ENCODE results near the gene CRABP2. TPM values are rescaled to one million over a fixed set of nuclear protein-coding genes. Genes with fewer than 3 reads are reported as not detected.

CRABP2 gene
- total and polyA plus RNA-seq, 2 experiments from 2014 or later, result 45.9 to 137 TPM

GRCh38 chr1:156659661-156659987, 45.8 kb downstream of the CRABP2 start:
- H3F3A ChIP-seq (replicated peaks; ENCODE audit: low read depth), result peaks cover 24% of the 10 kb centered on the region; the same call in 1 of the 2 replicates
- no peaks in the 10 kb centered on the region for H3K79me2 ChIP-seq (replicated peaks; ENCODE audit: insufficient read depth)
- H3K4me1 ChIP-seq (ENCODE audit: insufficient read depth), result peaks cover 61% of the 10 kb centered on the region
- Mint-ChIP-seq H3K9me3 (no peaks in the 10 kb centered on the region; the same call in 1 of the 3 replicates), H3K36me3 (ENCODE audit: low read depth) (peaks cover 2% of the 10 kb centered on the region; the same call in 1 of the 3 replicates), H3K27ac (no peak overlapping the region), H3K4me1 (peaks cover 73% of the 10 kb centered on the region), H3K4me3 (no peak overlapping the region; the same call in 2 of the 3 replicates), H3K27me3 (ENCODE audit: insufficient read depth, low read depth, poor library complexity) (peaks cover 50% of the 10 kb centered on the region)
- H3K4me3 ChIP-seq, result no peak overlapping the region
- DNase-seq (ENCODE audit: low spot score) (no peak), ATAC-seq (no peak)
- peaks cover 52% of the 10 kb centered on the region for H3K27me3 ChIP-seq (ENCODE audit: insufficient read depth)
- H3K36me3 ChIP-seq (ENCODE audit: insufficient read depth), result no peaks in the 10 kb centered on the region
- H2AFZ ChIP-seq, result peak overlapping the region; percentile 74; the same call in 1 of the 2 replicates
- H3K27ac ChIP-seq (ENCODE audit: low read depth), result no peak overlapping the region
- H3K9me2 ChIP-seq (ENCODE audit: insufficient read depth), result no peaks in the 10 kb centered on the region
- no peak for TF ChIP-seq CREB1 (CRISPR knock-in tag; IDR thresholded peaks at IDR 0.05; ENCODE audit: low read depth)
- no peak for TF ChIP-seq ZNF462 (CRISPR knock-in tag; IDR thresholded peaks at IDR 0.05)
- TF ChIP-seq ZNF114 (CRISPR knock-in tag; IDR thresholded peaks at IDR 0.05), result no peak
- TF ChIP-seq JUNB (IDR thresholded peaks at IDR 0.05; ENCODE audit: unreplicated experiment), result no peak
- no peak for TF ChIP-seq POLR2AphosphoS5 (IDR thresholded peaks at IDR 0.05; ENCODE audit: low read depth)
- TF ChIP-seq ZNF331 (CRISPR knock-in tag; IDR thresholded peaks at IDR 0.05; ENCODE audit: low read depth), result no peak
- TF ChIP-seq NANOG (IDR thresholded peaks at IDR 0.05; ENCODE audit: borderline replicate concordance), result no peak
- no peak for TF ChIP-seq EZH2phosphoT487 (IDR thresholded peaks at IDR 0.05; ENCODE audit: unreplicated experiment)
- TF ChIP-seq CTCF (conservative IDR thresholded peaks at IDR 0.05; ENCODE audit: low read depth in 2 of 2), result no peak
- TF ChIP-seq EZH2 (IDR thresholded peaks at IDR 0.05; ENCODE audit: low read depth, unreplicated experiment), result no peak
- no peak for TF ChIP-seq ETS1 (IDR thresholded peaks at IDR 0.05)
- H4K20me1 ChIP-seq (replicated peaks; ENCODE audit: insufficient read depth), result no peaks in the 10 kb centered on the region
- H3K4me2 ChIP-seq, result peak overlapping the region; percentile 60
